Measurements from ENCODE around the gene TRIM72.

GRCh38 chr16:31190818-31191444, 23.0 kb upstream of the TRIM72 start:
- TF ChIP-seq TOE1 (IDR thresholded peaks at IDR 0.05; ENCODE audit: borderline replicate concordance) (no peak), TOE1 (CRISPR knock-in tag; IDR thresholded peaks at IDR 0.05; ENCODE audit: borderline replicate concordance, low read depth) (no peak), BHLHE40 (IDR thresholded peaks at IDR 0.05; ENCODE audit: low read length) (no peak), POLR2AphosphoS5 (IDR thresholded peaks at IDR 0.05; ENCODE audit: control insufficient read depth, insufficient read depth, low read depth, low read length) (no peak; the same call in 1 of the 2 replicates), SMC3 (conservative IDR thresholded peaks at IDR 0.05; ENCODE audit: insufficient read depth, low read depth, low read length) (no peak), ZBTB12 (CRISPR knock-in tag; IDR thresholded peaks at IDR 0.05) (no peak), ZNF518B (CRISPR knock-in tag; IDR thresholded peaks at IDR 0.05) (no peak), MYC (IDR thresholded peaks at IDR 0.05; ENCODE audit: low read depth, low read length) (no peak), MYC (CRISPR knock-in tag; IDR thresholded peaks at IDR 0.05; ENCODE audit: borderline replicate concordance, low read depth) (no peak), GATA2 (CRISPR knock-in tag; IDR thresholded peaks at IDR 0.05) (no peak), ZFP36 (IDR thresholded peaks at IDR 0.05; ENCODE audit: low read depth, low read length, partially characterized antibody) (no peak)

Data from K562 (cell line).